Tongue (tissue), 2 donors: ENCODE results near the gene PTPRD. TPM values are rescaled to one million over a fixed set of nuclear protein-coding genes. Genes with fewer than 3 reads are reported as not detected.

Source experiments
- DNase-seq: peaks from one replicate; pipeline ENCODE4 v3.0.0-alpha.2; 2015
- total RNA-seq: library from RNA; depleted of rRNA; stranded (reverse); fragments of >200 nt; gene quantifications from one replicate; pipeline ENCODE4 v1.2.3, GENCODE V29; 2014

The PTPRD gene
- total RNA-seq, 1 donor from 2014 or later, result 105 TPM

DNA sequence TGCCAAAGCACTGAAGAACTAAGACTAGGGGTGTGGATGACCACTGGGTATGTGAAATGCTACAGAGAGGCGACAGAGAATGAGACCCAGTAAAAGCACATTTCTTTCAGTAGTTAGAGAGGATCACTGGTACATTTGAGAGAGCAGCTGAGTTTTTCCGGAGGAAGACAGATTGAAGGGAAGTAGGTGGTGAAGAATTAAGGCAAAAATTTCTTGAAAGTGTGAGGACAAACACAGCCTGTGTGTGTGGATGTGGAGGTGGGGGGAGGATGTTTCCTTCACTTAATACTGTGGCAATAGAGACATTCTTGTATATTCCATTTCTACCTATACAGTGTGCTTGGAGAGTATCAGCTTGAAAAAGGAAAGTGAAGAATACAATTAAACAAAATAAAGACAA, 1942.1 kb downstream of the PTPRD start:
- DNase-seq, result no peak

DNA sequence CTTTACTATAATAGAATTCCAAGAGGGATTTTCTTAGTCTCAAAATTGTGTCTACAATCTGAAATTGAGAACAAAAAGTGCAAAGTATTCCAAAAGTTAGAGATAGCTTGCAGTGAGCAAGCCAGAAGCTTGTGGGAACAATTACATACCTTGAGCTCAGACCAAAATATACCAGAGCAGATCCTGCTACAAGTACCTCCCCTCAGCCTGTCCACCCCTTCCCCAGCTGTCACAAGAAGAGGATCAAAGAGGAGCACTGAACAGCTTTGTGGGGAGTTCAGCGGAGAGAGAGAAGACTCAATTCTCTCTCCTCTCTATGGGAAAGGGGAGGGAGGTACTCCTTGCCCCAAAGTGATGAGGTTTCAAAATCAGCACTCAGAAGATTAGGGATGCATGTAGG, 1944.1 kb downstream of the PTPRD start:
- DNase-seq, result peak; percentile 32

DNA sequence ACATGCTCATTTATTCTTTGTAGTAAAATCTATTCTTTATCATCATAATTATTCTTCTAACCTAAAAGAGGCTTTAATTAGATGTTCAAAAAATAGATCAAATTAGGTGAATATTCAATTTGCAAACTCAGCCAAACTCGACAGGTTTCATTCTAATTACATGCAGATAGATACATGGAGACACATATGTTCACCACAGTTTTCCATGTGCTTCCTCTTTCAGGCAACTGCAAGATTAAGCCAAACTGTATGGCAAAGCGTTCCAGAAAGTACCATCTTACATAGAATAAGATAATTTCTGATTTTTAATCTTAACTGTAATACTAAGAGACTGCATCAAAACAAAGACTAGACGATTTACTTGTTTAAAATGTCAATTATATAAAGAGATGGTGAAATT, 1944.6 kb downstream of the PTPRD start:
- DNase-seq, result no peak

DNA sequence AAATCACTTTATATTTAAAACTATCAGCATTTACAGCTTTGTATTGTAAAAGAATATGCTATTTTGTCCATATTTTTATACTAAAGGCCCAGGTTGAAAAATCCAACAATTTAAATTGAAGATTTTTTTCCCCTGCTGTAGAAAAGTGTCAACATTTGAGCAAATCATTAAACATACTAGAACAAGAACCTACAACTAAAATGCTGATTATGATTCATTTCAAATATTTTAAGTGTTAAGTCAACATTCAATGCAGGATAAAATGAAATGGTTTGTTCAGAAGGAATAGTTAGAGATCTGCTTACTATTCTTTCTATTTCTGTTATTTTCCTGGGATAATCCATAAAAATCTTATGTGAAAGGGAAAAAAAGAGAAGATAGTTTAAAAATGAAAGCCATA, 1946.7 kb downstream of the PTPRD start:
- no peak for DNase-seq

DNA sequence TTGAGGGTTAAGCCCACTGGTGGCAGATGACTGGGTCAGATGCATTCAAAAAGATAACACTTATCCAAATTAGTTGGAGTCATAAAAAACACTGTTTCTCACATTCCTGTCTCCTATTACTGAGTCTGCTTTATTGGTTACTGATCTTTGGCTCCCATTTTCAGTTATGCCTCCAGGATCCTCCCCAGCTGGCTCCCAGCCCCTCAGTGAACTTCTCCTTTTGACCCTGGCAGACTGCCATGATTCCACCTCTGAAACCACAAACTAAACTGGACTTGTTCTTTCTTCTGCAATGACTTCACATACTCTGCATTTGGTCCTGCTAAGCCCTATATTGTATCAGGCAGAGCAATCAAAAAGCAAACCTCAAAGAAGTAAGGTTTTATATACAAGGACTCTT, 1952.4 kb downstream of the PTPRD start:
- DNase-seq, result peak; percentile 79

DNA sequence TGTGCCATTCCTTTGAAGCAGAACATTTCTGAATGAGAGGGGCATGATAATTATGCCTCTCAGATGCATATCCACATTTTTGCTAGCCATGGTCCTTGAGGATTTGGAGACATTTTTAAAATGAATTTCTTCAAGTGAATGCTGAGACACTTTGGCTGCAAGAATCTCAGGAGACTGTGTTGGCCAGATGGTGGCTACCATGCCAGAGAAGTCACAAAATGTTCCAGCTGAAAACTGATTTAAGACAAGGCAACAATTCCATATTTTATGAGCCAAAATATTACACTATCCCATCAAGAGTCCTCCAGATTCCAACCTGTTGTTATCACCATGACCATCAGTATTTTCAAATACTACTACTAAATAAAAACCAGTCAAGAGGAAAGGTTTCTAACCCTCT, 1953.7 kb downstream of the PTPRD start:
- no peak for DNase-seq

DNA sequence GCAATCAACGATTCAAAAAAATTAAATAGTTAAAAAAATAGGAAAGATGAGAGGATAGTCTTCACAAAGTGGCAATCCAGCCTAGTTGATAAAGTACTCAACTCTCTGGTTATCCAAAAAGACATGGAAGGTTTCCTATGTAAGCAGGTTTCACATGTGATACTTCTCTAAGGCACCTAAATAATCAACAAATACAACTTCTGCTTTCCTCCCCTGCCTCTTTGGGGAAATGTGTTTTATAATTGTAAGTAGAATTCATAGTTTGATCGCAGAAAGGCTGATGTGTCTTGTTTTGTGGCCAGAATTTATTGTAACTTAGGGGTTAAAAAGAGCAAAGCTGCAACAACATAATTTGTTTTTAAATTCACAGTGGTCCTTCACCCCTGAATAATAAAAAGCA, 1957.7 kb downstream of the PTPRD start:
- DNase-seq, result no peak

DNA sequence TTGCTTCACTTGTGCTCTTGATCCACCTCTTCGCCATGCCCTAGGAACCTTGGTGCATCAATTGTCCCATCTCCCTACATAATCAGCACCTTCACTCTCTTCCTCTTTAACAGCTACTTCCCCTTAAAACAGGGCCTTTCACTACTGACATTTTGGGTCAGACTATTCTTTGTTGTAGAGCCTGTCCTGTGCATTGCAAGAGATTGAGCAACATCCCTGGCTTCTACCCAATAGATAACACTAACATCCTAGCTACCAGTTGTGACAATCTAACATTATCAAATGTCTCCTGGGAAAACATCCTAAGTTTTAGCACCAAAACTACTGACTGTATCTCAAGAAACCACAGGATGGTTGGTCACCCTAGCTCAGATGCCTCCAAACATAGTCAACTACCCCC, 1958.9 kb downstream of the PTPRD start:
- DNase-seq, result no peak

DNA sequence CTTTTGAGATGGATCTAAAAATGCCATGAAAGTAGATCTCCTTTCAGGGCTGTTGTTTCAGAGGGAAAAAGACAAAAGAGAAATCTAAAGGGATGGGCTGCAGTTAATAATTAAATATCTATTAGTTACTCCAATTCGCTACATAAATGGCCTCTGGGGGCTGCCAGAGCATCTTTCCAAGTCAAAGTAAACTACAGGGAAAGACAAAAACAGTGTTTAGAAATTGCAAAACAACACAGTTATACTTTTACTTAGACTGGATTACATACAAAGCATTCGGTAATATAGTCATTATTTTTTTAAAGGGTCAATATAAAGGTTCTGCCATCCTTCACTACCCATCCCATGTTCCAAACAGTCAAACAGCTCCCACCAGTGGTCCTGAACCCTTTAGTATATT, 1959.7 kb downstream of the PTPRD start:
- DNase-seq, result no peak

DNA sequence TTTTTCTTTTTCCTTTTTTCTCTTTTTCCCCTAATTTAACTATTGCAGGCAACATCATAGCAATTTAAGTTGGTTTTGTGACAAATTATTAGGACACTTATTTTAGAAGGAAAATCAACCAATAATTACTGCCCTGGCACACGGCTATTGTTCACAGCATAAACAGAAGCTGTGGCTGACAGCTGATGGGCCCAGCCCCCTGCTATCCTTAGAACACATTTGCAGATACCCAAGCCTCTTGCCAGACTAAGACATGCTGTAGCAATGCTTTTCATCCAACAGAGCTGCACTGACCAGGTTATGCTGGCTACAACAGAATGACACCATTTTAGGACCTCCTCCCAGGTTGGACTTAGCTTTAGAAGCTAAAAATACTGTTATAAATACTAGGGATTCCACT, 1960.5 kb downstream of the PTPRD start:
- DNase-seq, result peak; percentile 76

DNA sequence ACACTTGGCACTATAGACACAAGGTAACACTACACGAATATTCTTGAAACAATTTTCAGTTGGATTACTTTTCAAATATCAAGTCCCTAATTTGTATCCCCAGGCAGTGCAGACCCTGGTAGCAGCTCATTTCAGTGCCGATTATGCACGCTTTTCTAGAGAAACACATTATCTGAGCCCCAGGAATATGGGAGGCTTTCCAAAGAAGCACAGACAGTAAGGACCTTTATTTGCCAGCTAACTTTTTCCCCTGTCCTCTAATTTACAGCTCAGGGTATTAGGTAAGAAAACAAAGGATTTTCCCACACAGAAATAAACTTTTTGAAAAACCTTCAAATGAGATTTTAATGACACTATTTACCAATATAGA, 1961.0 kb downstream of the PTPRD start:
- peak; percentile 35 for DNase-seq

DNA sequence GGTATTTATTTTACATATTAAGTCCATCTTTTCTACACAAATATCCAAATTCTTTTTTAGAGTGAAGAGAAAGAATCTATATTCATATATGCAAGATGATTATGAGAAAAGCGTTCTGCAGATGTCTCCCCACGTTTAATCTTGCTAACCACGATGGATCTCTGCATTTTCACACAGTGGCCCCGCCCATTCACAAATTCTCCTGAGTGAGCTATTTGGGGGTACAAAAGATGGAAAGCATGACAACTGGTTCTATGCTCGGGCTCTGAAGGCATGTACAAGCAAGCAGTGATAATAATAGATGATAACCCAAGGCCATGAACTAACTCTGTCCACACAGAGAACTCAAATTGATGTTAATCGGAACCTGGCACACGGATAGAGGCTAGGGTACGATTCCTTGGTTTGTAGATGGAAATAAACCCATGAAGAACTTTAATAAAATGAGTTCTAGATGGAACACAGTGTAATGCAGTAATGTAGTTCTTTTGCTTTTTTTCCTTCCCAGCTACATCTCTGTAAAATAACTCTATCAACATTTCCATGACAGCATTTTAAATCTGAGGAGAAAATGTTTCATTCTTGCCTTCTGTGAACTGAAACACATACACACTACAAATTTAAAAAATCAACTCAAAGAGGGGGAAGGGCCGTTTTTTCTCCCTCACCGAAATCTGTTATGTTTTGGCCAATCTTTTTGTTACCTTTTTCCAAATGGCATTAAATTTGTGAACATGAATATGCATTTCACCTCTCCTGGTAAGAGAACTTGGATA, 1961.5 kb downstream of the PTPRD start:
- peak; percentile 55 for DNase-seq

DNA sequence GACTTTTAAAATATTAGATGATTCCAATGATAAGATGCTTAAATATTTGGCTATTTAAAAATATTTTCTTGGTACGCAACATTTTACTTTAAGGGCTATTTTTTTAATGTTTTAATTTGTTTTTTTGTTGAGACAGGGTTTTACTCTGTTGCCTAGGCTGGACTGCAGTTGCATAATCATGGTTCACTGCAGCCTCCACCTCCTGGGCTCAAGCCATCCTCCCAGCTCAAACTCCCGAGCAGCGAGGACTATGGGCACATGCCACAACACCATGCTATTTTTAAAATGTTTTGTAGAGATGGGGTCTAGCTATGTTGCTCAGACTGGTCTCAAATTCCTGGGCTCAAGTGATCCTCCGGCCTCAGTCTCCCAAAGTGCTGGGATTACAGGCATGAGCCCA, 1963.0 kb downstream of the PTPRD start:
- no peak for DNase-seq

DNA sequence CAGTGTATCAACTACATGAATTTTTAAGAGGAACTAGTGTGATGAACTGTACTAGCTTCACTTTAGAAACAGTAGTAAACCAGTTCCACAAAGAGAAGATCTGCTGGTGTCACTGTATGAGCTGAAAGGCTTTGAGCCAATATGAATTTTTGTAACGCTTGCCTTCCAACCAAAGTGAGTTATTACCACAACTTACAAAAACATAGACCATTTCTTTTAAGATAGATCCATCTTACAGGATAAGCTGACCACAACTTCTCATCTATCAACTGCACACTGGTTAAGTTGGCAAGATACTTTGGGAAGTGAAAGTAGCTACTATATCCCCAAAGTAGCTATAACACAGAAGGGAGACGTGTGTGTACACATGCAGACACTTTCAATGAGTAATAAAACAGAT, 1963.6 kb downstream of the PTPRD start:
- DNase-seq, result no peak

DNA sequence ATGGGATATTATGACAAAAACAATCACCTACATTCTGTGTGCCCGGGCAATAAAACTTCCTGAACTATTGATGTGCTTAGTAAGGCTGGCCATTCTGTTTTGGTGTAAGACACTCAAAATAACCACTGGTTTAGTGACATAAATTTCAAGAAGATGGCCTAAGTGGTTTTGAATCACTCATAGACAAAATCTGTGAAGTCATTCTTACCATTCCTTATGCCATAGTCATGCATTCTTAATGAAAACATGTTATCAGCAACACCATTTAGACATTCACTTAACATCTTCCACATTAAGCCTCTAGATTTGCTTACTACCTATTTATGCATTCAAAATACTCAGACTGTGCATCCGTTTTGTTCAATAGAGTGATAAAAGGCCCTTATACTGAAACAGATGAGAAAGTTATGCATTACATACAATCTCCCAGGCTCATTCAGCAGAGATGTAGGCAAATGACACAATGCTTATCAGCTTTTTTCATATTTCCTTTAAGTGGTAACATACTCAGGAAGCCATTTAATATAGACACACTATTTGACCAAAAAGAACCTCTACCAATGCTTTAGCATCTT, 1964.4 kb downstream of the PTPRD start:
- DNase-seq, result no peak

DNA sequence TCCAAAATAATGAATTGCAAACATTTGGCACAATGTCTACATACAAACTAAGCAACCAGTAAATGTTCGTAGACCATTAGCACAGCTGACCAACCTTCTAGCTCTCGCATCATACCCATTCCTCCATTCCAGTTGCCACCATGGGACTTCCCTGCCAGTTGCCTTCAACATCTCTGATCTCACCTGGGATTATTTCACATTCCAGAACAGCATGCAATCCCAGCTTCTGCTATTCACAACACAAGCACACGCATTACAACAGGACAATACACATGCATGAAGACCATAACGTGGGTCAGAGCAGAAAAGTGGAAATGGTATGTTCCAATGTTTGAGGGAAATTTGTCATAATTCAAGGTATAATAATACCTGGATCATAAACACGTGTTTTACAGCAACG, 1965.0 kb downstream of the PTPRD start:
- DNase-seq, result no peak

DNA sequence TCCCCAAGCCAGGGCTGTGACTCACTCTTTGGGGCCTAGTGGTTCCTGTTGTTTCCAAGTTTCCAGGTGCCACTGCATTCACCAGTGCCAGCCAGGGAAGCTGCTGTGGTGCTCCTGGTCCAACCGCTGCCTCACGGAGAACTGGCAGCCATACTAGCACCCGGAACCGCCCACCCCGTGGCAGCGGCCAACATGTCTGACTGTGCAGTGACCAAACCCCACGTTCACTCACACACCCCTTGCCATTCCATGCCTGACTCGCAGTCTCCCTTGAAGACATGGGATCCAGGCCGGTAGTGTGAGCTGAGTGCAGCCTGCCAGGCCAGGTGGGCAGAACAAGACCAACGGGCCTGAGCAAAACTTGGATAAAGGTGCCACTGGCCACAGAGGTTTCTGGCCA, 1968.2 kb downstream of the PTPRD start:
- no peak for DNase-seq

DNA sequence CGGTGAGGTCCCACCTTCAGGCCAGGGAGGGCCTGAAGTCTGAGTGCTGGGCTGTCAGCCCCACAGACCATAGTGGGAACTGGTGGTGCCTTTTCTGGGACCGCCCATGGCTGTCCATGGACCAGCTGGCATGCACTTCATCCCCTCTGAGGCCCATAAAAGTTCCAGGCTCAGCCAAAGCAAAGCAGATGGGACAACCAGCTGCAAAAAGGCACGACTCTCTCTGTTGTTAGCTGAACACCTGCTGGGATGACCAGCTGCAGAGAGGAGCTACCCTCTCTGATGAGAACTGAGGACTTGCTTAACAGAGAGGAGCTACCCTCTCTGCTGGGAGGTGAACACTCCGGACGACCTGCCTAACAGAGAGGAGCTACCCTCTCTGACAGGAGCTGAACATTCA, 1968.9 kb downstream of the PTPRD start:
- peak; percentile 47 for DNase-seq

DNA sequence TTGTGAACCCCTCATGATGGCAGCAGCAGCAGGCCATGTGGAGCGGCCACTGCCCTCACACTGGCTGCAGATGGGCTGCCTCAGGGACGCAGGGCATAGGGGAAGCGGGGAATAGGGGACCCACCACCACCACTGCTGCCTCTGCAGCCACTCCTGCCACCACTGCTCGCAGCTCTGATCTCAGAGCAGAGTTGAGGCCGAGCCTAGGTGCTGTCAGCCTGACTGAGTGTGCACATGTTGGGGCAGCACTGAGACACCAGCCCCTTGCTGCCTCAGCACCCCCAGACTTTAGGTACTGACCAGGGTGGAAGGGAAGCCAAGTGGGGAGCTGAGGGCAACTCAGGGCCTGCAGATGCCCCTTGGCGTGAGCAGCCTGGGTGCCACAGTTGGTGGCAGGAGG, 1969.3 kb downstream of the PTPRD start:
- DNase-seq, result no peak

DNA sequence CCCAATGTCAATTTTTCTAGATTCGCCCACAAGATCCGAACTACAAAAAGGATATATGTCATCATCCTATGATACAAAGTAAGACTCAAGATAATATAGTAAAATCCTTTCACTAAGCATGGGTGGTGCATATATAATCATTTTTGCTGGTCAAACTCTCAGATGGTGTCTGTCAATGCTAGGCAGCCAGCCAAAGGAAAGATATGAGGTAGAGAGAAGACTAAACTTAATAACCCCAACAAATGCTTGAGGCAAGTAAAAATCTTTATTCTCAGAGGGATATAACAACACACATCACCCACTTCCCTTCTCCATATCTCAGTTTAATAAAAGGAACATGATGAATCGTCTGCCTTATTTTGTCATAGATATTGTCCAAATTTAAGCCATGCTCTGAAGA, 1972.0 kb downstream of the PTPRD start:
- DNase-seq, result no peak

DNA sequence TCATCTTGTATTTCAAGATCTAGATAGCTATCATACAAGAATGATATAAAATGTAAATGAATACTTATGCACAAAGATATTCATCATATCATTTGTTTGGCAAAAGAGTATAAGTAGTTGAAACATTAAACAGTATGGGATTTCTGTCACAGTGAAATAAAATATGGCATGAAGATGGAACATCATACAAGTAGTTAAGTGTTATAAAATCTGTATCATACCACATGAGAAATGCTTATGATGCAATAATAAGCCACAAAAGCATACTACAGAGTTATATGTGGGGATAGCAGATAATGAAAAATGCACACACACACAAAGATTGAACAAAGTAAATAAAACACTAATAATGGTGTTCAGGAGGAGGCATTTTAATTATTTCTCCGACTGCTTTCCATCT, 1975.2 kb downstream of the PTPRD start:
- no peak for DNase-seq

DNA sequence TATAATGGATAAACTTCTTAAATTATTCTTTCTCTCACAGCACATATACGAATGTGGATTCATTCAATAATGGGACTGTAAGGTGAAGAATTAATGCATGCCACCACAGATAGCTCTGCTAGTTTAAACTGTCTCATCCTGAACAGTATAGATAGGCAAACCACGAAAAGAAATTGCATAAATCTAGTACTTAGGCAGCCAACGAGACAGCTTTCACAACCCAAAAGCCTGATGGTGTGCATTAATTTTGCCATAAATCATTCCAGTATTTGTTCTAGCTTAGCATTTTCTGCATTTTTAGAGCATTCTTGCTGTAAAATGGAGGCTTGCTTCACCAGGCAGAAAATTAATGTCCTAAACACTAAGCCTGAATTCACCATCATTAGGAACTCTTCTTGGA, 1979.0 kb downstream of the PTPRD start:
- no peak for DNase-seq

DNA sequence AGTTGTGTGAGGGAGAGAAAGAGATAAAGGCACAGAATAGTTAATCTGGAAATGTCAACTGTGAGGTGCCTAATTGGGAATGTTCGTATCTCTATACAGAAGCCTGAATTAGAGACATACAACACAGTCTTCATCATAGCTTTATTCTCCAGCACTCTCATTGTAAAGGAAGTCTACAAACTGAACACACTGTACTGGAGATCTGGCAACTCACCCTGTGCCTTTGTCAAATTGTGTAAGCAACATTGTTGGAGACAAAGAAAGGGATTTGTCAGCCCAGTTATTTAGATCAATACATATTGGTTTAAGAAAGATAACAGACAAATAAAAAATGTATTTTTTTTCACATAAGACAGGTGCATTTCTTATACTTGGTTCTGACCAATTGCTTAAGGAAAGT, 1980.3 kb downstream of the PTPRD start:
- no peak for DNase-seq

DNA sequence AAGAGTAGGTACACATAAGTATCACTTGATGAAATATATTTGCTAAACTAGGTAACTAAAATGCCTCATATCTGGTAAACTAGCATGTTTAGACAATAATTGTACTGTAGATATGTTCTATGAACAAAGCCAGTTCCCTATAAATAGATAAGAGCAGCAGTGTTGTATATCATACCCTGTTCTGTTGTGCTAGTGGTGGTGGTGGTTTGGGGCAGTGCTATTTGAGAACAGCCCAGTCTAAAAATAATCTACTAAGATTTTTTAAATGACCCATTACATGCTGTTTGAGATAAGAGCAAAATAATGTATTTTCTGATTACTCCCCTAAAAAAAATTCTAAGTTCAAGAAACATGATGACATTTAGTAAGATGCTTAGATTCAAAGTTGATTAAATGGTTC, 1984.0 kb downstream of the PTPRD start:
- peak; percentile 19 for DNase-seq
